HepG2 (cell line): ENCODE measurements around the gene CD300LG. TPM values are rescaled to one million over a fixed set of nuclear protein-coding genes. Genes with fewer than 3 reads are reported as not detected.

ENCODE experiments used
- ATF5 ChIP-seq: sonication (generic); formaldehyde crosslinking; IDR thresholded peaks from 2 replicates; pipeline ENCODE4 v1.4.0; 2020; ENCODE audit warnings: mild to moderate bottlenecking, low read depth, missing genetic modification reagents
- CBX1 ChIP-seq: IDR thresholded peaks from one replicate; pipeline ENCODE4 v1.6.1; 2016; ENCODE audit warnings: antibody characterized with exemption, low read depth
- FUBP1 ChIP-seq: sonication (generic); formaldehyde crosslinking; IDR thresholded peaks from 2 replicates; pipeline ENCODE4 v1.5.1; 2020; ENCODE audit warnings: missing genetic modification reagents, mild to moderate bottlenecking, borderline replicate concordance
- HIVEP1 ChIP-seq: sonication (generic); formaldehyde crosslinking; IDR thresholded peaks from 2 replicates; pipeline ENCODE4 v1.4.0; 2020; ENCODE audit warnings: mild to moderate bottlenecking, missing genetic modification reagents
- KLF15 ChIP-seq: sonication (generic); formaldehyde crosslinking; IDR thresholded peaks from 2 replicates; pipeline ENCODE4 v1.8.1; 2023; ENCODE audit warnings: borderline replicate concordance, mild to moderate bottlenecking, inconsistent platforms, missing genetic modification reagents, mixed read lengths
- KLF16 ChIP-seq, 2 experiments: sonication (generic) in 1 of 2; formaldehyde crosslinking in 1 of 2; IDR thresholded peaks; 2 replicates each; pipeline versions ENCODE4 v1.6.1 to v1.8.0; 2016 to 2023; ENCODE audit warnings: missing genetic modification reagents in 2 of 2, missing compliant biosample characterization in 1 of 2
- NAIF1 ChIP-seq: sonication (generic); formaldehyde crosslinking; IDR thresholded peaks from 2 replicates; pipeline ENCODE4 v1.5.0; 2020; ENCODE audit warnings: mild to moderate bottlenecking, missing genetic modification reagents, borderline replicate concordance
- NR2F2 ChIP-seq: IDR thresholded peaks from 2 replicates; pipeline ENCODE4 v1.6.1; 2012; ENCODE audit warnings: low read depth, inconsistent platforms, borderline replicate concordance
- PBX2 ChIP-seq: IDR thresholded peaks from 2 replicates; pipeline ENCODE4 v1.6.1; 2016; ENCODE audit warnings: control low read depth
- SKI ChIP-seq: fragments of 450-650 bp; IDR thresholded peaks from one replicate; pipeline ENCODE4 v1.6.1; 2018; ENCODE audit warnings: mild to moderate bottlenecking; ENCODE audit not compliant: partially characterized antibody
- THAP9 ChIP-seq: sonication (generic); formaldehyde crosslinking; IDR thresholded peaks from 2 replicates; pipeline ENCODE4; 2020; ENCODE audit warnings: missing genetic modification reagents, mild to moderate bottlenecking, borderline replicate concordance
- TP53 ChIP-seq: sonication (generic); formaldehyde crosslinking; conservative IDR thresholded peaks from 2 replicates; pipeline ENCODE4 v1.4.0; 2020; ENCODE audit warnings: missing genetic modification reagents
- XBP1 ChIP-seq: sonication (generic); formaldehyde crosslinking; IDR thresholded peaks from 2 replicates; pipeline ENCODE4 v1.5.0; 2020; ENCODE audit warnings: missing genetic modification reagents
- ZNF10 ChIP-seq: sonication (generic); formaldehyde crosslinking; IDR thresholded peaks from 2 replicates; pipeline ENCODE4 v1.4.0; 2020; ENCODE audit warnings: mild to moderate bottlenecking, low read depth, missing genetic modification reagents, borderline replicate concordance
- ZNF180 ChIP-seq: sonication (generic); formaldehyde crosslinking; IDR thresholded peaks from 2 replicates; pipeline ENCODE4 v1.4.0; 2020; ENCODE audit warnings: low read depth, missing genetic modification reagents, borderline replicate concordance
- ZNF260 ChIP-seq: sonication (generic); formaldehyde crosslinking; IDR thresholded peaks from 2 replicates; pipeline ENCODE4 v1.4.0; 2020; ENCODE audit warnings: missing genetic modification reagents, low read depth, mild to moderate bottlenecking, borderline replicate concordance
- ZNF30 ChIP-seq: sonication (generic); formaldehyde crosslinking; IDR thresholded peaks from 2 replicates; pipeline ENCODE4 v1.5.0; 2020; ENCODE audit warnings: mild to moderate bottlenecking, missing genetic modification reagents
- ZNF552 ChIP-seq: sonication (generic); formaldehyde crosslinking; IDR thresholded peaks from 2 replicates; pipeline ENCODE4 v1.9.0; 2022; ENCODE audit warnings: missing genetic modification reagents, mild to moderate bottlenecking, borderline replicate concordance
- ZNF557 ChIP-seq: sonication (generic); formaldehyde crosslinking; IDR thresholded peaks from 2 replicates; pipeline ENCODE4 v1.4.0; 2020; ENCODE audit warnings: missing genetic modification reagents
- ZNF816 ChIP-seq: sonication (generic); formaldehyde crosslinking; IDR thresholded peaks from 2 replicates; pipeline ENCODE4 v1.8.0; 2022; ENCODE audit warnings: missing genetic modification reagents, mild to moderate bottlenecking, borderline replicate concordance
- polyA plus RNA-seq, 8 experiments: library from polyadenylated mRNA; depleted of rRNA in 3 of 8; stranded (reverse) in 7 of 8; unstranded in 1 of 8; fragments of >200 nt; fragmentation: Illumina TruSeq in 4 of 8; extraction: Trizol in 4 of 8; gene quantifications; 2 replicates each; pipeline versions ENCODE4 v1.2.1 to v1.2.3, GENCODE V29; 2011 to 2016; ENCODE audit warnings: low read depth in 4 of 8, missing spikeins in 1 of 8, mixed read lengths in 1 of 8; ENCODE audit not compliant: insufficient read depth in 1 of 8
- total RNA-seq, 5 experiments: library from RNA; depleted of rRNA; stranded (reverse); fragments of >200 nt; fragmentation: Illumina TruSeq; extraction: Trizol; gene quantifications; 2 replicates each; pipeline ENCODE4 v1.2.3, GENCODE V29; 2016; ENCODE audit warnings: low read depth in 1 of 5
- TF ChIP-seq, protein P1 (sequence below): sonication (generic); formaldehyde crosslinking; IDR thresholded peaks from 2 replicates; pipeline ENCODE4 v1.8.1; 2023; ENCODE audit warnings: missing genetic modification reagents, inconsistent platforms, borderline replicate concordance
- TF ChIP-seq, protein P2 (sequence below): sonication (generic); formaldehyde crosslinking; IDR thresholded peaks from 2 replicates; pipeline ENCODE4 v1.5.0; 2020; ENCODE audit warnings: missing genetic modification reagents

The CD300LG gene
- total and polyA plus RNA-seq, 2 of the 13 experiments (the other 11 are each of a cell fraction or from before 2014, with no cell fraction given) = not detected

DNA sequence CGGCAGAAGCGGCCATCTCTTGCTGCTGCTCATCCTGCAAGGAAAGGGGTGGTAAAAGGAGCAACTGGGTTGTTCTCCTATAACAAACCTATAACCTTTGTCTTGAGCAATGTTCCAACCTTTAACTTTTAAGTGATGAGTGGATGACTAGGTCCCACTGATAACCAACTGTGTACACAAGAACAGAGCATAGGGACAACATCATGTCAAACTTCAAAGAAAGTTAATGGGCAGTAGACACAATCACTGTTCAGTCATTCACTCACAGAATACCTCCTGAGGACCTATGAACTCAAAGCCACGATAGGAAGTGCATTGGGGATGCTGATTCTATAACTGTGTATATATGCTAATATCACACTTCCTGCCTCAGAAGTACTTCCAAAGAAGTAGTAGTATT is 45.1 kb upstream of the CD300LG start (continued):
- TF ChIP-seq XBP1 (CRISPR knock-in tag) (no peak), KLF16 (CRISPR knock-in tag; IDR thresholded peaks at IDR 0.05) (peak in 1 of 2 experiments; percentile 76; a peak in 1 of 4 replicates), ZNF180 (no peak), ZNF30 (CRISPR knock-in tag) (no peak), HIVEP1 (CRISPR knock-in tag) (no peak), KLF15 (no peak), ZNF557 (CRISPR knock-in tag) (no peak), ATF5 (CRISPR knock-in tag) (no peak), ZNF260 (no peak), NAIF1 (CRISPR knock-in tag) (no peak), PBX2 (CRISPR knock-in tag) (peak; percentile 41; the same call in 1 of the 2 replicates), NR2F2 (peak; percentile 99), ZNF10 (CRISPR knock-in tag) (no peak), ZNF816 (peak; percentile 51; the same call in 1 of the 2 replicates), CBX1 (no peak), SKI (peak; percentile 55), ZNF552 (CRISPR knock-in tag) (no peak), FUBP1 (CRISPR knock-in tag) (no peak), THAP9 (CRISPR knock-in tag) (no peak), TP53 (CRISPR knock-in tag) (0 out of 2 replicates have a peak, but pooled peaks have one; percentile 17)
- TF ChIP-seq, protein P1, sequence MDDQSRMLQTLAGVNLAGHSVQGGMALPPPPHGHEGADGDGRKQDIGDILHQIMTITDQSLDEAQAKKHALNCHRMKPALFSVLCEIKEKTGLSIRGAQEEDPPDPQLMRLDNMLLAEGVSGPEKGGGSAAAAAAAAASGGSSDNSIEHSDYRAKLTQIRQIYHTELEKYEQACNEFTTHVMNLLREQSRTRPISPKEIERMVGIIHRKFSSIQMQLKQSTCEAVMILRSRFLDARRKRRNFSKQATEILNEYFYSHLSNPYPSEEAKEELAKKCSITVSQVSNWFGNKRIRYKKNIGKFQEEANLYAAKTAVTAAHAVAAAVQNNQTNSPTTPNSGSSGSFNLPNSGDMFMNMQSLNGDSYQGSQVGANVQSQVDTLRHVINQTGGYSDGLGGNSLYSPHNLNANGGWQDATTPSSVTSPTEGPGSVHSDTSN = no peak
- TF ChIP-seq, protein P2, sequence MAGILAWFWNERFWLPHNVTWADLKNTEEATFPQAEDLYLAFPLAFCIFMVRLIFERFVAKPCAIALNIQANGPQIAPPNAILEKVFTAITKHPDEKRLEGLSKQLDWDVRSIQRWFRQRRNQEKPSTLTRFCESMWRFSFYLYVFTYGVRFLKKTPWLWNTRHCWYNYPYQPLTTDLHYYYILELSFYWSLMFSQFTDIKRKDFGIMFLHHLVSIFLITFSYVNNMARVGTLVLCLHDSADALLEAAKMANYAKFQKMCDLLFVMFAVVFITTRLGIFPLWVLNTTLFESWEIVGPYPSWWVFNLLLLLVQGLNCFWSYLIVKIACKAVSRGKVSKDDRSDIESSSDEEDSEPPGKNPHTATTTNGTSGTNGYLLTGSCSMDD (CRISPR knock-in tag) = no peak
